ENCODE measurements around the gene ZNF709. TPM values are rescaled to one million over a fixed set of nuclear protein-coding genes. Genes with fewer than 3 reads are reported as not detected.
"Not testable (repeated sequence)": the region's sequence is repeated elsewhere in the genome, so short reads cannot be mapped to it uniquely, and the experiment has no call there.

ZNF709 gene
- total RNA-seq, 1 experiment from 2014 or later, result 0.77 TPM

DNA sequence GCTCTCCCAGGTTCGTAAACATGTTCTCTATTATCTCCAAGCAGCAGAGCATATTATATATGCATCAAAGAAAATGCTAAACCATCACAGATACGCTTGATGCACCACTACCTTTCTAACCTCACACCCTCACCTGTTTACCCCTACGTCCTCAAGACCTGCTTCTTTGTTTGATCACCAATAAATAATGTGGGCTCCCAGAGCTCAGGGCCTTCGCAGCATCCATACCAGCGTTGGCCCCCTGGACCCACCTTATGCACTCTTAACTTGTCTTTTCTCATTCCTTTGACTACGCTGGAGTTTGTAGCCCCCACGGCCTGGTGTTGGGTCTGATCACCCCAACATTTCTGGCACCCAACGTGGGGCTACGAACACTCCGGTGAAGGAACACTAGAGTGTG, 33.8 kb downstream of the ZNF709 start:
- no TSS peak for BruUV-seq (replicated peaks)
- intact Hi-C loops (cut with micrococcal nuclease), result no loop called here
- Histone ChIP-seq H3F3A (ENCODE audit: low read length, unreplicated experiment) (no peaks in the 10 kb centered on the region), H3K9me3 (ENCODE audit: low read length) (peaks cover 27% of the 10 kb centered on the region), H3K4me1 (ENCODE audit: insufficient read depth, low read length) (0 out of 2 replicates have a peak, but pooled peaks cover 5% of the 10 kb centered on the region), H2AFZ (ENCODE audit: low read length) (no peak overlapping the region), H3K79me2 (ENCODE audit: low read length) (no peaks in the 10 kb centered on the region), H3K36me3 (ENCODE audit: low read depth, low read length) (no peaks in the 10 kb centered on the region), H3K27ac (ENCODE audit: low read length) (no peak overlapping the region), H3K9ac (ENCODE audit: low read length) (no peak overlapping the region), H3K9me2 (replicated peaks; ENCODE audit: low read length) (no peaks in the 10 kb centered on the region), H4K20me1 (ENCODE audit: low read length) (no peaks in the 10 kb centered on the region), H3K27me3 (ENCODE audit: low read length) (no peaks in the 10 kb centered on the region), H3K4me2 (ENCODE audit: low read length) (no peak overlapping the region), H3K4me3 (ENCODE audit: low read length) (no peak overlapping the region)
- DNase-seq (no peak), ATAC-seq (no peak)
- TF ChIP-seq, protein P1, sequence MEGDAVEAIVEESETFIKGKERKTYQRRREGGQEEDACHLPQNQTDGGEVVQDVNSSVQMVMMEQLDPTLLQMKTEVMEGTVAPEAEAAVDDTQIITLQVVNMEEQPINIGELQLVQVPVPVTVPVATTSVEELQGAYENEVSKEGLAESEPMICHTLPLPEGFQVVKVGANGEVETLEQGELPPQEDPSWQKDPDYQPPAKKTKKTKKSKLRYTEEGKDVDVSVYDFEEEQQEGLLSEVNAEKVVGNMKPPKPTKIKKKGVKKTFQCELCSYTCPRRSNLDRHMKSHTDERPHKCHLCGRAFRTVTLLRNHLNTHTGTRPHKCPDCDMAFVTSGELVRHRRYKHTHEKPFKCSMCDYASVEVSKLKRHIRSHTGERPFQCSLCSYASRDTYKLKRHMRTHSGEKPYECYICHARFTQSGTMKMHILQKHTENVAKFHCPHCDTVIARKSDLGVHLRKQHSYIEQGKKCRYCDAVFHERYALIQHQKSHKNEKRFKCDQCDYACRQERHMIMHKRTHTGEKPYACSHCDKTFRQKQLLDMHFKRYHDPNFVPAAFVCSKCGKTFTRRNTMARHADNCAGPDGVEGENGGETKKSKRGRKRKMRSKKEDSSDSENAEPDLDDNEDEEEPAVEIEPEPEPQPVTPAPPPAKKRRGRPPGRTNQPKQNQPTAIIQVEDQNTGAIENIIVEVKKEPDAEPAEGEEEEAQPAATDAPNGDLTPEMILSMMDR (conservative IDR thresholded peaks at IDR 0.05; ENCODE audit: low read depth, low read length), result no peak
- ChIA-PET CTCF (no interaction called here), POLR2A (ENCODE audit: unreplicated experiment) (no interaction called here)

DNA sequence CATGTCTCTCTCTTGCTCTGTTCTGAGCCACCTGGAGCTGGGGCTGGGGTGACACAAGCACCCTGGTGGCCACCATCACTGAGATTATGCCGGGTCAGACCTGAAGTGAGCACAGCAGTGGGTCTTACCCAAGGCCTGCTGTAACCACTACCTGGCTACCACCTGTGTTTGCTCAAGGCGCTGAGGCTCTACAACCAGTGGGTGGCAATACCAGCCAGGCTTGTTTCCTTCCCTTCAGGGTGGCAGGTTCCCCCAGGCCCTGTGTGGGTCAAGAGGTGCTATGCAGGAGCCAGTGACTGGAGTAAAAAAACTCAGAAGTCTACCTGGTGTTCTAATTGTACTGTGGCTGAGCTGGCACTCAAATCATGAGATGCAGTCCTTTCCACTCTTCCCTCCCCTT, 35.8 kb downstream of the ZNF709 start:
- Histone ChIP-seq H3K27me3 (ENCODE audit: low read length) (no peaks in the 10 kb centered on the region), H3K27ac (ENCODE audit: low read length) (no peak overlapping the region), H3K79me2 (ENCODE audit: low read length) (no peaks in the 10 kb centered on the region), H2AFZ (ENCODE audit: low read length) (no peak overlapping the region), H3K9me3 (ENCODE audit: low read length) (peaks cover 25% of the 10 kb centered on the region), H3K9me2 (replicated peaks; ENCODE audit: low read length) (no peaks in the 10 kb centered on the region), H3K9ac (ENCODE audit: low read length) (no peak overlapping the region), H4K20me1 (ENCODE audit: low read length) (no peaks in the 10 kb centered on the region), H3K4me1 (ENCODE audit: insufficient read depth, low read length) (0 out of 2 replicates have a peak, but pooled peaks cover 2% of the 10 kb centered on the region), H3K4me3 (ENCODE audit: low read length) (no peak overlapping the region), H3K36me3 (ENCODE audit: low read depth, low read length) (no peaks in the 10 kb centered on the region), H3F3A (ENCODE audit: low read length, unreplicated experiment) (no peaks in the 10 kb centered on the region), H3K4me2 (ENCODE audit: low read length) (no peak overlapping the region)
- ATAC-seq (no peak), DNase-seq (no peak)
- CTCF ChIA-PET, result no interaction called here
- BruUV-seq (replicated peaks), result no TSS peak
- TF ChIP-seq, protein P1 (conservative IDR thresholded peaks at IDR 0.05; ENCODE audit: low read depth, low read length), result no peak
- TF ChIP-seq EZH2phosphoT487 (IDR thresholded peaks at IDR 0.05; ENCODE audit: borderline replicate concordance, low read length), result no peak
- TF ChIP-seq EZH2 (IDR thresholded peaks at IDR 0.05; ENCODE audit: low read length, unreplicated experiment), result no peak
- intact Hi-C loops (cut with micrococcal nuclease), result no loop called here
- POLR2A ChIA-PET (ENCODE audit: unreplicated experiment), result no interaction called here

DNA sequence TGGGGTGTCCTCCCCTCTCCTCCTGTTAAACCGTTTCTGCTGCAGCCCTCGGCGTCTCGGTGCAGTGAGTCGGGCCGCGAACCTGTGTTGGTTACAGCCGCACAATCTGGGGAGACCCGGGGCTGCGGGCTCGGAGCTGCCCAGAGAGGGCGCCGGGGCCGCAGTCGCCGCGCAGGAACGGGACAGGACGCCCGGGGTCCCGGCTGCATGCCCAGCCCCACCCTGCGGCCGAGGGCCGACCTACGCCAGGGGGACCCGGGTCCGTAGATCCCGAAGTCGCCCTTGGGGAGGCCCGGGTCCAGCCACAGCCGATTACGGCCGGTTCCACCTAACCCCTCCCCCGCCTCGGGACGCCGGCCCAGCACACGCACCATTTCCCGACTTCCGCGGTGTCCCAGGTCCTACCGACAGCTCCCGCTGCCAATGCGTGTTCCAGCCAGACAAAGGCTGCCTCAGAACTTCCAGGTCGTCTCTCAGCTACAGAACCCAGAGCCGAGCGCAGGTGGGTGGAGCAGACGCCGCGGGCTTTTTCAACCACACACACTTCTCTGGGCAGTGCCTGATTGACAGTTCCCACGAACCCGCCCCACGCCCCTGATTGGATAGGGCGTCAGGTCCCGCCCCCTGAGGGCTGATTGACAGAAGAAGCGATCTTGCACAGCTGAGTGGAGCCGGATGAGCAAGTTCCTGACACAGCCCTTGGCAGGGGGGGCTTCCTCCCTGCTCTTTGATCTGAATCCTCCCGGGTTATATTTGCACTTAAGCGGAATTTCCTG, 43.9 kb downstream of the ZNF709 start, which contains the start of gene ZNF443:
Gene ZNF443, minus strand, starts transcription at position 481 of the 776 bp plus-strand sequence. Its CDS starts 107 bp downstream, at position 374.
- ChIA-PET POLR2A (ENCODE audit: unreplicated experiment) (no interaction called here), CTCF (no interaction called here)
- peak within 1 kb of the TSS; percentile 72 for H3K4me3 ChIP-seq (ENCODE audit: low read length)
- intact Hi-C loops (cut with micrococcal nuclease), result loop anchor here (2.0 to 5.0 kb wide), 3 partner anchors 38 to 146 kb away; partner anchors contain the start of genes ZNF44, ZNF709 and ZNF799
- no peaks in the 10 kb centered on the region for H3K27me3 ChIP-seq (ENCODE audit: low read length)
- H3K4me1 ChIP-seq (ENCODE audit: insufficient read depth, low read length), result no peaks in the 10 kb centered on the region
- peaks cover 21% of the 10 kb centered on the region for H3K36me3 ChIP-seq (ENCODE audit: low read depth, low read length)
- H3K79me2 ChIP-seq (ENCODE audit: low read length), result peaks cover 35% of the 10 kb centered on the region
- BruUV-seq (replicated peaks), result no TSS peak
- peak within 1 kb of the TSS; percentile 96 for H3K4me2 ChIP-seq (ENCODE audit: low read length)
- no peaks in the 10 kb centered on the region for H4K20me1 ChIP-seq (ENCODE audit: low read length)
- peak within 1 kb of the TSS; percentile 61 for H2AFZ ChIP-seq (ENCODE audit: low read length)
- peak within 1 kb of the TSS; percentile 52 for H3K27ac ChIP-seq (ENCODE audit: low read length)
- DNase-seq, result peak; percentile 100
- TF ChIP-seq EZH2phosphoT487 (IDR thresholded peaks at IDR 0.05; ENCODE audit: borderline replicate concordance, low read length), result no peak
- TF ChIP-seq, protein P1 (conservative IDR thresholded peaks at IDR 0.05; ENCODE audit: low read depth, low read length), result no peak
- no peak for TF ChIP-seq EZH2 (IDR thresholded peaks at IDR 0.05; ENCODE audit: low read length, unreplicated experiment)
- no peaks in the 10 kb centered on the region for H3K9me2 ChIP-seq (replicated peaks; ENCODE audit: low read length)
- peak; percentile 95 for ATAC-seq
- peaks cover 22% of the 10 kb centered on the region; the same call in 1 of the 2 replicates for H3K9me3 ChIP-seq (ENCODE audit: low read length)
- H3K9ac ChIP-seq (ENCODE audit: low read length), result peak within 1 kb of the TSS; percentile 65
- H3F3A ChIP-seq (ENCODE audit: low read length, unreplicated experiment), result no peaks in the 10 kb centered on the region

DNA sequence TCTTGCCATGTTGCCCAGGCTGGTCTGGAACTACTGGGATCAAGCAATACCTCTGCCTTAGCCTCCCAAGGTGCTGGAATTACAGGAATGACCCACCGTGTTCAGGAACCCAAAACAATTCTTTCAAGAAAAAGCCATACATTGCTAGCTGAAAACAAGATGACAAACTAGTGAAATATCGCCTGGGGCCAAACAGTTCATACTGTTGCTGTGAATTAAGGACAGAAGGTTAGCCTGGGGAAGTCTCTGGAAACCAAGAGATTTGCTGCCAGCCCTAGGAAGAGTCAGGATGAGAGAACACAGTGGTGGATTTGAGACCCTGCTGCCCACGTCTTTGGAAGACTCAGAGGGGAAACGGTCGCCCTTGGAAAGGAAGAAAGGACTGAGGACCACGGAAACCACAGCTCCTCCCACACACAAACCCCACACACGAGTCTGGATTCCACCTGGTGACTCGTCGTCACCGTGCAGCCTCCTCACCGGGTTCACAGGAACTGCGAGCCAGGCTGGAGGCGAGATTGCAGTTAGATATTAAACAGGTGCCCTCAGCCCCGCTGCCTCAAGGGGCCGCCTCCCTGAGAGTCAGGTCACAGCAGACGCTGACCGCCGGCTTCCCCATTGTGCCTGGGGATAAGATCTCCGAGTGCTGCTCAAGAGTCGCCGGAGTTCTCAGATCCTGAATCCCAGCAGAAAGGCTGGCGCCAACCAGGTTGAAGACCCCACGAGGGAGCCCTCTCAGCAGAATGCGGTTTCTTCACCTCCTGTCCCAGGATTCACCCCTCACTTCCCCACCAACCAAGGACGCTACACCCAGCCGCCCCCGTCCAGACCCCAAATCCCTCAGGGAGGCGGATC, 44.7 kb downstream of the ZNF709 start:
- Histone ChIP-seq H2AFZ (ENCODE audit: low read length) (peak overlapping the region; percentile 61), H3K79me2 (ENCODE audit: low read length) (peaks cover 44% of the 10 kb centered on the region), H3K9ac (ENCODE audit: low read length) (peak overlapping the region; percentile 65), H3K4me2 (ENCODE audit: low read length) (peak overlapping the region; percentile 96), H3K36me3 (ENCODE audit: low read depth, low read length) (peaks cover 27% of the 10 kb centered on the region), H3K9me3 (ENCODE audit: low read length) (peaks cover 25% of the 10 kb centered on the region), H3K4me3 (ENCODE audit: low read length) (peak overlapping the region; percentile 72), H3K27ac (ENCODE audit: low read length) (peak overlapping the region; percentile 52)
- ATAC-seq, result peak; percentile 27
- H3F3A ChIP-seq (ENCODE audit: low read length, unreplicated experiment); H3K4me1 ChIP-seq (ENCODE audit: insufficient read depth, low read length); POLR2A ChIA-PET (ENCODE audit: unreplicated experiment); H3K9me2 ChIP-seq (replicated peaks; ENCODE audit: low read length); H3K27me3 ChIP-seq (ENCODE audit: low read length); H4K20me1 ChIP-seq (ENCODE audit: low read length); CTCF ChIA-PET: not testable (repeated sequence)
- TSS peak; percentile 25 for BruUV-seq (replicated peaks)
- intact Hi-C loops (cut with micrococcal nuclease), result loop anchor here (2.0 to 5.0 kb wide), 3 partner anchors 38 to 145 kb away; partner anchors contain the start of genes ZNF44, ZNF709 and ZNF799
- peak; percentile 55 for DNase-seq

Measured in PC-3 (cell line).